NCI-H2081 treated with DMSO at 0.1 percent for 48 hours (cell line): ENCODE measurements around the gene TAF11L2.
"Not testable (repeated sequence)": the region's sequence is repeated elsewhere in the genome, so short reads cannot be mapped to it uniquely, and the experiment has no call there.

Source experiments
- DNase-seq: peaks from one replicate; lab custom pipeline; 2025; lab: John Stamatoyannopoulos, UW

Gene TAF11L2

DNA sequence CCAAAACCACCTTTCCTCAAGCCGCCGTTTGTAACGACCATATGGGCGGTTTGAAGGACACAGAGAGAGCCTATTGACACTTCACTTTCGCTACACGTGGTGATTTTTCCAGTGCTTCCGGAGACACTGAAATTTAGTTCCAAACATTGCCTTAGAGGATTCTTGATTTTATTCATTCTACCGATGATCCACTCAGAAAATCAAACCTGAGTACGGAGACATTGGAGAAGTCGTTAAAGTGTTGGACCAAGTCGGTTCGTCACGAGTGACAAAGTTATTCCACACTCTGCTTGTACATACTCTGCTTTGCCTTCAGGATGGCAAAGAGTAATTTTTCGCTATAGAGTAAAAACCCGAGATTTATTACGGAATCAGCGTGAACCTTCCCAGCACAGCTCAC, 28.5 kb downstream of the TAF11L2 start:
- DNase-seq: not testable (repeated sequence)

DNA sequence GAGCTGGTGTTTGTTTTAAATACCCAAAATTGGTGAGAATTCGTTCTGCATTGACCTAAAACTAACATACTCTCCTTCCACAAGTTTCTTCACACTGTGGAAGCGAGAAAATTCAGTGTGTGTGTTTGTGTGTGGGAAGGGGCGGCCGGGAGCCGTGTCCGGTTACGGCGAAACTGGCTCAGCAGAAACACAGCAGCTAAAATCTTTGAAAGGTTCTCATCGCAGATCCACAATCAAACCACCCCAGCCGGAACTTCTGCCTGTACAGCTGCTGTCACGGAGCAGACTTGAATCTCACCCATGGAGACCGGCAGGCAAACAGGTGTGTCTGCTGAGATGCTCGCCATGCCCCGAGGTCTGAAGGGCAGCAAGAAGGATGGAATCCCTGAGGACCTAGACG, 30.3 kb downstream of the TAF11L2 start, which contains the start of gene TAF11L6:
TAF11L6 (plus strand) TSS at position 301 of the 400 bp plus-strand sequence.
- not testable (repeated sequence) for DNase-seq
